HepG2 (cell line): ENCODE measurements around the gene C18orf63. TPM values are rescaled to one million over a fixed set of nuclear protein-coding genes. Genes with fewer than 3 reads are reported as not detected.

Experiments
- ATAC-seq: fragments of 200-7000 bp; cut with Tn5 transposase; 3 replicates; pipeline ENCODE4 v1.9.1; 2020; ENCODE audit warnings: mild to moderate bottlenecking, moderate library complexity
- BruUV-seq: library from RNA; stranded (reverse); fragments of 400-500 nt; replicated peaks from 2 replicates; lab custom pipeline; 2021; lab: Mats Ljungman, UMichigan
- CTCF ChIA-PET: fragments of 300-600 bp; formaldehyde crosslinking; extraction: SDS; loops from one replicate; lab custom pipeline; 2021; ENCODE audit warnings: low total read pairs, inconsistent platforms, low intra/inter-chr PET ratio; lab: Yijun Ruan, JAX
- POLR2A ChIA-PET: fragments of 350-600 bp; sonication (Branson Sonifier 250); formaldehyde crosslinking; loops from one replicate; lab custom pipeline; 2020; ENCODE audit warnings: antibody characterized with exemption, inconsistent platforms; lab: Yijun Ruan, JAX
- DNase-seq: peaks from one replicate; pipeline ENCODE4 v3.0.0-alpha.2; 2015; ENCODE audit warnings: low spot score
- FAIRE-seq: peaks from 3 replicates; lab custom pipeline; 2011; peaks lifted over from hg19 to GRCh38; lab: Jason Lieb, UNC
- H2AFZ ChIP-seq: one replicate; pipeline ENCODE4 v1.6.1; 2011; ENCODE audit warnings: low read length, inconsistent platforms
- H3K27ac ChIP-seq: fragments of 300-600 bp; 3 replicates; pipeline ENCODE4 v1.8.0; 2011; ENCODE audit warnings: mixed run types, mild to moderate bottlenecking, mixed read lengths, low read length, inconsistent platforms; ENCODE audit not compliant: insufficient read depth; ENCODE audit errors: extremely low read length
- H3K27me3 ChIP-seq, 2 experiments: fragments of 200-600 bp in 1 of 2; 2 replicates in 1 of 2; 3 replicates in 1 of 2; pipeline versions ENCODE4 v1.6.0 to v1.8.0; 2011; ENCODE audit warnings: low read length in 2 of 2, mild to moderate bottlenecking in 2 of 2, moderate library complexity in 2 of 2, inconsistent platforms in 1 of 2; ENCODE audit not compliant: insufficient read depth in 2 of 2, control insufficient read depth in 1 of 2
- H3K36me3 ChIP-seq, 2 experiments: fragments of 200-600 bp in 1 of 2; replicated peaks in 1 of 2; 2 replicates in 1 of 2; 3 replicates in 1 of 2; pipeline versions ENCODE4 v1.5.1 to v1.8.0; 2011; ENCODE audit warnings: low read length in 2 of 2, inconsistent platforms in 1 of 2; ENCODE audit not compliant: insufficient read depth in 2 of 2, control insufficient read depth in 1 of 2
- H3K4me1 ChIP-seq: 2 replicates; pipeline ENCODE4 v1.5.1; 2012; ENCODE audit warnings: low read length, inconsistent platforms; ENCODE audit not compliant: insufficient read depth
- H3K4me2 ChIP-seq: 2 replicates; pipeline ENCODE4 v1.6.0; 2011; ENCODE audit warnings: low read depth, low read length, inconsistent platforms
- H3K4me3 ChIP-seq, 3 experiments: fragments of 200-600 bp in 1 of 3; sonication (generic), shearing (Covaris generic) in 1 of 3; replicated peaks in 1 of 3; 2 replicates each; pipeline ENCODE4 v1.5.1; 2011 to 2016; ENCODE audit warnings: low read length in 3 of 3, inconsistent platforms in 2 of 3, low read depth in 2 of 3, mild to moderate bottlenecking in 2 of 3, control low read depth in 1 of 3, mixed read lengths in 1 of 3; ENCODE audit not compliant: insufficient read depth in 1 of 3
- H3K79me2 ChIP-seq: one replicate; pipeline ENCODE4 v1.6.1; 2011; ENCODE audit warnings: low read length, inconsistent platforms; ENCODE audit not compliant: insufficient read depth
- H3K9ac ChIP-seq: 2 replicates; pipeline ENCODE4 v1.6.0; 2011; ENCODE audit warnings: mild to moderate bottlenecking, low read depth, low read length, inconsistent platforms; ENCODE audit not compliant: insufficient read depth
- H3K9me3 ChIP-seq: 2 replicates; pipeline ENCODE4 v1.5.1; 2012; ENCODE audit warnings: mild to moderate bottlenecking, low read length
- H4K20me1 ChIP-seq: 2 replicates; pipeline ENCODE4 v1.6.0; 2011; ENCODE audit warnings: inconsistent platforms, mild to moderate bottlenecking, low read length, moderate library complexity; ENCODE audit not compliant: insufficient read depth
- ELF3 ChIP-seq: IDR thresholded peaks from 2 replicates; pipeline ENCODE4 v1.6.1; 2016; ENCODE audit warnings: missing genetic modification reagents, missing compliant biosample characterization
- ELF4 ChIP-seq: sonication (generic); formaldehyde crosslinking; IDR thresholded peaks from 2 replicates; pipeline ENCODE4 v1.5.0; 2020; ENCODE audit warnings: missing genetic modification reagents, mild to moderate bottlenecking, moderate library complexity, borderline replicate concordance
- JUN ChIP-seq: sonication (generic); formaldehyde crosslinking; IDR thresholded peaks from 2 replicates; pipeline ENCODE4 v1.4.0; 2020; ENCODE audit warnings: mild to moderate bottlenecking, missing genetic modification reagents
- KLF6 ChIP-seq: IDR thresholded peaks from 2 replicates; pipeline ENCODE4 v1.8.0; 2016; ENCODE audit warnings: missing biosample characterization, missing genetic modification reagents
- MAFG ChIP-seq: sonication (generic); formaldehyde crosslinking; IDR thresholded peaks from 2 replicates; pipeline ENCODE4 v1.5.1; 2020; ENCODE audit warnings: mild to moderate bottlenecking, missing genetic modification reagents
- NFKBIZ ChIP-seq: IDR thresholded peaks from 2 replicates; pipeline ENCODE4 v1.6.1; 2018; ENCODE audit warnings: missing genetic modification reagents, missing compliant biosample characterization
- SRSF4 ChIP-seq: fragments of 200-400 bp; formaldehyde crosslinking; IDR thresholded peaks from one replicate; pipeline ENCODE4 v1.6.1; 2018; ENCODE audit warnings: mild to moderate bottlenecking, low read depth, low read length, moderate library complexity; ENCODE audit not compliant: poor library complexity, severe bottlenecking
- STAG1 ChIP-seq: sonication (generic); formaldehyde crosslinking; IDR thresholded peaks from 2 replicates; pipeline ENCODE4 v1.4.0; 2020; ENCODE audit warnings: missing genetic modification reagents
- THAP7 ChIP-seq: sonication (generic); formaldehyde crosslinking; IDR thresholded peaks from 2 replicates; pipeline ENCODE4 v1.8.1; 2023; ENCODE audit warnings: mild to moderate bottlenecking, missing genetic modification reagents
- YEATS4 ChIP-seq: sonication (generic); formaldehyde crosslinking; IDR thresholded peaks from 2 replicates; pipeline ENCODE4 v1.4.0; 2020; ENCODE audit warnings: missing genetic modification reagents, borderline replicate concordance
- ZBTB21 ChIP-seq: sonication (generic); formaldehyde crosslinking; IDR thresholded peaks from 2 replicates; pipeline ENCODE4 v1.4.0; 2020; ENCODE audit warnings: missing genetic modification reagents
- ZBTB25 ChIP-seq: IDR thresholded peaks from 2 replicates; pipeline ENCODE4 v1.6.1; 2018; ENCODE audit warnings: missing genetic modification reagents
- ZFP36L1 ChIP-seq: sonication (generic); formaldehyde crosslinking; IDR thresholded peaks from 2 replicates; pipeline ENCODE4 v1.8.0; 2022; ENCODE audit warnings: mild to moderate bottlenecking, missing genetic modification reagents, moderate library complexity
- ZMAT5 ChIP-seq: sonication (generic); formaldehyde crosslinking; IDR thresholded peaks from 2 replicates; pipeline ENCODE4 v1.5.0; 2020; ENCODE audit warnings: mild to moderate bottlenecking, low read depth, missing genetic modification reagents, borderline replicate concordance
- WGBS: methylation state at CpG from one replicate; pipeline ENCODE4 v1.1.6; 2017; ENCODE audit warnings: low lambda C conversion rate; 5-methylcytosine and 5-hydroxymethylcytosine counted together
- in situ Hi-C: cut with HindIII; loops from 2 replicates; pipeline ENCODE4 v1.10.0; 2017; ENCODE audit warnings: low pct_unique_long_range_greater_than_20kb; ENCODE audit not compliant: extremely low pct_ligation_motif_present
- intact Hi-C: fragments of 100-400 bp; cut with micrococcal nuclease; formaldehyde crosslinking; loops from one replicate; pipeline ENCODE4 v1.10.0; 2022; ENCODE audit not compliant: unreplicated experiment
- polyA plus RNA-seq, 8 experiments: library from polyadenylated mRNA; depleted of rRNA in 3 of 8; stranded (reverse) in 7 of 8; unstranded in 1 of 8; fragments of >200 nt; fragmentation: Illumina TruSeq in 4 of 8; extraction: Trizol in 4 of 8; gene quantifications; 2 replicates each; pipeline versions ENCODE4 v1.2.1 to v1.2.3, GENCODE V29; 2011 to 2016; ENCODE audit warnings: low read depth in 4 of 8, missing spikeins in 1 of 8, mixed read lengths in 1 of 8; ENCODE audit not compliant: insufficient read depth in 1 of 8
- total RNA-seq, 5 experiments: library from RNA; depleted of rRNA; stranded (reverse); fragments of >200 nt; fragmentation: Illumina TruSeq; extraction: Trizol; gene quantifications; 2 replicates each; pipeline ENCODE4 v1.2.3, GENCODE V29; 2016; ENCODE audit warnings: low read depth in 1 of 5

Gene C18orf63
- total and polyA plus RNA-seq, 2 of the 13 experiments (the other 11 are each of a cell fraction or from before 2014, with no cell fraction given): 0.01 TPM; not detected in 1

- H3K9me3 ChIP-seq: no peaks in the 10 kb centered on the region
- H3K4me3 ChIP-seq: no peak overlapping the region
- intact Hi-C loops (no loop called here), in situ Hi-C loops (no loop called here)
- no peak for DNase-seq
- CTCF ChIA-PET: no interaction called here
- H3K4me2 ChIP-seq: no peak overlapping the region
- no peak overlapping the region for H2AFZ ChIP-seq
- H3K9ac ChIP-seq: no peak overlapping the region
- no peaks in the 10 kb centered on the region for H4K20me1 ChIP-seq
- H3K4me1 ChIP-seq: no peaks in the 10 kb centered on the region
- POLR2A ChIA-PET: no interaction called here
- no peak for ATAC-seq
- TF ChIP-seq ZFP36L1: no peak
- no peak for TF ChIP-seq THAP7 (CRISPR knock-in tag)
- no peak for TF ChIP-seq KLF6 (CRISPR knock-in tag)
- no peak for TF ChIP-seq ELF4 (CRISPR knock-in tag)
- no peak for TF ChIP-seq NFKBIZ (CRISPR knock-in tag)
- no peak for TF ChIP-seq SRSF4
- TF ChIP-seq ZBTB25 (CRISPR knock-in tag): no peak
- no peak for TF ChIP-seq STAG1 (CRISPR knock-in tag)
- no peak for TF ChIP-seq ELF3 (CRISPR knock-in tag)
- TF ChIP-seq YEATS4 (CRISPR knock-in tag): no peak
- no peak for TF ChIP-seq MAFG
- no peak for TF ChIP-seq JUN (CRISPR knock-in tag)
- TF ChIP-seq ZMAT5 (CRISPR knock-in tag): no peak
- no peak for TF ChIP-seq ZBTB21
- WGBS: 32% methylated on average over 3 of the region's 3 CpGs
- BruUV-seq: no TSS peak
- H3K27me3 ChIP-seq: peaks cover 3 to 28% of the 10 kb centered on the region in 2 experiments
- H3K27ac ChIP-seq: no peak overlapping the region
- FAIRE-seq: no peak
- no peaks in the 10 kb centered on the region for H3K36me3 ChIP-seq
- H3K79me2 ChIP-seq: no peaks in the 10 kb centered on the region
These were observed 75.3 kb downstream of the C18orf63 start for GRCh38 chr18:74390900-74391299.
